Panc1 (cell line): Measurements from ENCODE around the gene C12orf42. TPM values are rescaled to one million over a fixed set of nuclear protein-coding genes. Genes with fewer than 3 reads are reported as not detected.

ENCODE experiments used
- ATAC-seq: fragments of 200-7000 bp; cut with Tn5 transposase; 2 replicates; pipeline ENCODE4 v1.9.1; 2020; ENCODE audit warnings: mild to moderate bottlenecking, moderate library complexity
- BruUV-seq: library from RNA; stranded (reverse); fragments of 400-500 nt; replicated peaks from 2 replicates; lab custom pipeline; 2021; lab: Mats Ljungman, UMichigan
- CTCF ChIA-PET: fragments of 300-600 bp; sonication (Branson Sonifier 250); formaldehyde crosslinking; loops from one replicate; lab custom pipeline; 2022; ENCODE audit warnings: antibody characterized with exemption; lab: Charles Lee
- POLR2A ChIA-PET: fragments of 300-600 bp; sonication (Branson Sonifier 250); formaldehyde crosslinking; loops from one replicate; lab custom pipeline; 2022; ENCODE audit warnings: antibody characterized with exemption; lab: Charles Lee
- DNase-seq: peaks from one replicate; pipeline ENCODE4 v3.0.0-alpha.2; 2010; ENCODE audit warnings: low read depth, low spot score
- H3K27ac ChIP-seq: 2 replicates; pipeline ENCODE4 v1.5.1; 2011; ENCODE audit warnings: mild to moderate bottlenecking, low read length, inconsistent platforms
- H3K27me3 ChIP-seq: fragments of 200-500 bp; sonication (Bioruptor generic); 2 replicates; pipeline ENCODE4 v1.6.0; 2014; ENCODE audit warnings: low read length, inconsistent platforms; ENCODE audit not compliant: control insufficient read depth, insufficient read depth
- H3K36me3 ChIP-seq: fragments of 200-500 bp; sonication (Bioruptor generic); 2 replicates; pipeline ENCODE4 v1.5.1; 2014; ENCODE audit warnings: inconsistent platforms, mild to moderate bottlenecking, low read length, moderate library complexity; ENCODE audit not compliant: control insufficient read depth, insufficient read depth
- H3K4me1 ChIP-seq: 2 replicates; pipeline ENCODE4 v1.5.1; 2011; ENCODE audit warnings: inconsistent platforms, mild to moderate bottlenecking, low read length, moderate library complexity; ENCODE audit not compliant: control insufficient read depth, insufficient read depth
- H3K4me3 ChIP-seq, 2 experiments: 2 replicates each; pipeline ENCODE4 v1.5.1; 2011 to 2012; ENCODE audit warnings: low read depth in 2 of 2, low read length in 2 of 2, mild to moderate bottlenecking in 2 of 2, inconsistent platforms in 1 of 2, moderate library complexity in 1 of 2
- H3K9me3 ChIP-seq: fragments of 200-500 bp; sonication (Bioruptor generic); 2 replicates; pipeline ENCODE4 v1.5.1; 2014; ENCODE audit warnings: low read depth, mild to moderate bottlenecking, inconsistent platforms, low read length, moderate library complexity; ENCODE audit not compliant: control insufficient read depth, insufficient read depth
- CTCF ChIP-seq: fragments of 450-650 bp; IDR thresholded peaks from 2 replicates; pipeline ENCODE4 v1.5.1; 2017; ENCODE audit warnings: mild to moderate bottlenecking
- POLR2AphosphoS5 ChIP-seq: IDR thresholded peaks from 2 replicates; pipeline ENCODE4 v1.6.1; 2012; ENCODE audit warnings: mild to moderate bottlenecking, low read depth, low read length, moderate library complexity
- REST ChIP-seq, 2 experiments: IDR thresholded peaks; 2 replicates each; pipeline ENCODE4 v1.6.1; 2011 to 2012; ENCODE audit warnings: low read depth in 2 of 2, control low read depth in 1 of 2, low read length in 1 of 2, mild to moderate bottlenecking in 1 of 2, moderate library complexity in 1 of 2; ENCODE audit not compliant: insufficient read depth in 1 of 2
- SIN3A ChIP-seq: IDR thresholded peaks from 2 replicates; pipeline ENCODE4 v1.6.1; 2012; ENCODE audit warnings: low read depth, mild to moderate bottlenecking, low read length, moderate library complexity, borderline replicate concordance; ENCODE audit not compliant: insufficient read depth
- TCF7L2 ChIP-seq: IDR thresholded peaks from 2 replicates; pipeline ENCODE4 v1.6.1; 2011; ENCODE audit warnings: mild to moderate bottlenecking, low read depth, low read length, inconsistent platforms
- in situ Hi-C: cut with HindIII; loops from 2 replicates; pipeline ENCODE4 v1.10.0; 2016; ENCODE audit warnings: low sequenced_read_pairs, low pct_unique_long_range_greater_than_20kb
- intact Hi-C: fragments of 100-400 bp; cut with micrococcal nuclease; formaldehyde crosslinking; loops from one replicate; pipeline ENCODE4 v1.10.0; 2022; ENCODE audit not compliant: unreplicated experiment
- total RNA-seq: library from RNA; stranded (reverse); gene quantifications from one replicate; pipeline ENCODE4 v1.2.1, GENCODE V29; 2021; ENCODE audit not compliant: unreplicated experiment

The C12orf42 gene
- total RNA-seq, 1 experiment from 2014 or later: not detected

GRCh38 chr12:103540319-103540718 lies 44.6 kb upstream of the C12orf42 start:
- Histone ChIP-seq H3K9me3 (no peaks in the 10 kb centered on the region), H3K27me3 (no peaks in the 10 kb centered on the region), H3K4me3 (no peak overlapping the region), H3K4me1 (no peaks in the 10 kb centered on the region), H3K36me3 (no peaks in the 10 kb centered on the region), H3K27ac (no peak overlapping the region)
- ChIA-PET POLR2A (no interaction called here), CTCF (no interaction called here)
- DNase-seq (no peak), ATAC-seq (no peak)
- in situ Hi-C loops (no loop called here), intact Hi-C loops (no loop called here)
- no peak for TF ChIP-seq SIN3A
- TF ChIP-seq TCF7L2: no peak
- no peak for TF ChIP-seq REST (IDR thresholded peaks at IDR 0.05; ENCODE audit: insufficient read depth in 1 of 2, low read depth in 2 of 2, low read length in 1 of 2)
- TF ChIP-seq CTCF: no peak
- no peak for TF ChIP-seq POLR2AphosphoS5
- no TSS peak for BruUV-seq

GRCh38 chr12:103538397-103538796 lies 42.6 kb upstream of the C12orf42 start:
- DNase-seq (no peak), ATAC-seq (no peak)
- intact Hi-C loops: no loop called here
- BruUV-seq: no TSS peak
- no peak overlapping the region for H3K4me3 ChIP-seq
- POLR2A ChIA-PET: no interaction called here
- H3K9me3 ChIP-seq: no peaks in the 10 kb centered on the region
- in situ Hi-C loops: no loop called here
- H3K4me1 ChIP-seq: no peaks in the 10 kb centered on the region
- H3K27ac ChIP-seq: no peak overlapping the region
- no peaks in the 10 kb centered on the region for H3K36me3 ChIP-seq
- CTCF ChIA-PET: no interaction called here
- no peaks in the 10 kb centered on the region for H3K27me3 ChIP-seq
- no peak for TF ChIP-seq TCF7L2
- TF ChIP-seq CTCF: no peak
- no peak for TF ChIP-seq REST (IDR thresholded peaks at IDR 0.05; ENCODE audit: insufficient read depth in 1 of 2, low read depth in 2 of 2, low read length in 1 of 2)
- no peak for TF ChIP-seq SIN3A
- no peak for TF ChIP-seq POLR2AphosphoS5
